WTC11 (cell line): Measurements from ENCODE around the gene MBD6.

Experiments
- CTCF ChIP-seq: fragments of 200-600 bp; IDR thresholded peaks from 2 replicates; pipeline ENCODE4 v1.8.0; 2022; ENCODE audit warnings: antibody characterized with exemption
- E2F1 ChIP-seq: sonication (generic); formaldehyde crosslinking; IDR thresholded peaks from 2 replicates; pipeline ENCODE4 v1.8.0; 2022; ENCODE audit warnings: mild to moderate bottlenecking, missing genetic modification reagents
- FOXP1 ChIP-seq: sonication (generic); formaldehyde crosslinking; IDR thresholded peaks from 2 replicates; pipeline ENCODE4 v1.8.0; 2022; ENCODE audit warnings: missing genetic modification reagents, mild to moderate bottlenecking, moderate library complexity, borderline replicate concordance
- JUN ChIP-seq: sonication (generic); formaldehyde crosslinking; IDR thresholded peaks from 2 replicates; pipeline ENCODE4 v1.8.0; 2023; ENCODE audit warnings: mild to moderate bottlenecking, missing genetic modification reagents
- NFYB ChIP-seq: sonication (generic); formaldehyde crosslinking; conservative IDR thresholded peaks from 2 replicates; pipeline ENCODE4 v1.8.0; 2022; ENCODE audit warnings: low read depth, missing genetic modification reagents
- OVOL2 ChIP-seq: fragments of 250-450 bp; sonication (Bioruptor Pico); IDR thresholded peaks from 2 replicates; pipeline ENCODE4 v1.9.0; 2021; ENCODE audit warnings: mild to moderate bottlenecking, borderline replicate concordance
- USF1 ChIP-seq: sonication (generic); formaldehyde crosslinking; IDR thresholded peaks from 2 replicates; pipeline ENCODE4 v1.8.0; 2022; ENCODE audit warnings: mild to moderate bottlenecking, missing genetic modification reagents
- ZNF317 ChIP-seq: sonication (generic); formaldehyde crosslinking; IDR thresholded peaks from 2 replicates; pipeline ENCODE4 v1.8.1; 2023; ENCODE audit warnings: low read depth, mild to moderate bottlenecking, moderate library complexity, missing genetic modification reagents, borderline replicate concordance
- ZNF396 ChIP-seq: fragments of 250-450 bp; sonication (Bioruptor Pico); IDR thresholded peaks from 2 replicates; pipeline ENCODE4 v1.8.0; 2021; ENCODE audit warnings: mild to moderate bottlenecking, moderate library complexity, borderline replicate concordance

GRCh38 chr12:57490126-57490525, 32.5 kb upstream of the MBD6 start:
- TF ChIP-seq CTCF = no peak
- TF ChIP-seq OVOL2 (CRISPR knock-in tag) = no peak
- TF ChIP-seq JUN (CRISPR knock-in tag) = no peak
- TF ChIP-seq USF1 (CRISPR knock-in tag) = no peak
- no peak for TF ChIP-seq ZNF317
- TF ChIP-seq NFYB = no peak
- no peak for TF ChIP-seq E2F1 (CRISPR knock-in tag)
- TF ChIP-seq FOXP1 (CRISPR knock-in tag) = 0 out of 2 replicates have a peak, but pooled peaks have one; percentile 23
- no peak for TF ChIP-seq ZNF396
